Karpas-422 (cell line): ENCODE measurements around the gene GNAI3. TPM values are rescaled to one million over a fixed set of nuclear protein-coding genes. Genes with fewer than 3 reads are reported as not detected.

Experiments
- DNase-seq: peaks from one replicate; pipeline ENCODE4 v3.0.0-alpha.2; 2015
- H2AFZ ChIP-seq: fragments of 200-600 bp; sonication (generic); 2 replicates; pipeline ENCODE4 v1.6.1; 2014; ENCODE audit warnings: antibody characterized with exemption, low read length, mixed read lengths
- H3K27ac ChIP-seq: fragments of 200-600 bp; sonication (generic); 2 replicates; pipeline ENCODE4 v1.5.1; 2014; ENCODE audit warnings: mild to moderate bottlenecking, low read length, moderate library complexity
- H3K27me3 ChIP-seq: fragments of 200-600 bp; sonication (generic); 2 replicates; pipeline ENCODE4 v1.6.1; 2014; ENCODE audit warnings: low read length, mixed read lengths
- H3K36me3 ChIP-seq: fragments of 200-600 bp; sonication (generic); 2 replicates; pipeline ENCODE4 v1.6.1; 2014; ENCODE audit warnings: low read length, mixed read lengths; ENCODE audit not compliant: insufficient read depth
- H3K4me1 ChIP-seq: fragments of 200-600 bp; sonication (generic); 2 replicates; pipeline ENCODE4 v1.6.1; 2014; ENCODE audit warnings: mild to moderate bottlenecking, low read length, mixed read lengths
- H3K4me2 ChIP-seq: fragments of 200-600 bp; sonication (generic); 2 replicates; pipeline ENCODE4 v1.6.1; 2014; ENCODE audit warnings: low read length, low read depth, mild to moderate bottlenecking; ENCODE audit not compliant: poor library complexity, severe bottlenecking
- H3K4me3 ChIP-seq: fragments of 200-600 bp; sonication (generic); 2 replicates; pipeline ENCODE4 v1.5.1; 2014; ENCODE audit warnings: mild to moderate bottlenecking, antibody characterized with exemption, low read length, mixed read lengths
- H3K79me2 ChIP-seq: fragments of 200-600 bp; sonication (generic); 2 replicates; pipeline ENCODE4 v1.6.1; 2014; ENCODE audit warnings: mild to moderate bottlenecking, low read length, mixed read lengths
- H3K9ac ChIP-seq: fragments of 200-600 bp; sonication (generic); 2 replicates; pipeline ENCODE4 v1.6.0; 2014; ENCODE audit warnings: low read length
- H3K9me2 ChIP-seq: fragments of 200-600 bp; sonication (generic), shearing (Covaris generic); replicated peaks from 2 replicates; pipeline ENCODE4 v1.6.0; 2014; ENCODE audit warnings: mild to moderate bottlenecking, low read length, moderate library complexity; ENCODE audit not compliant: insufficient read depth
- H3K9me3 ChIP-seq: fragments of 300-700, 200-600 bp; sonication (generic); 2 replicates; pipeline ENCODE4 v1.6.1; 2014; ENCODE audit warnings: low read length, mixed read lengths
- H4K20me1 ChIP-seq: fragments of 200-600 bp; sonication (generic); 2 replicates; pipeline ENCODE4 v1.6.1; 2014; ENCODE audit warnings: mild to moderate bottlenecking, antibody characterized with exemption, low read length, low read depth; ENCODE audit not compliant: insufficient read depth
- total RNA-seq: library from RNA; depleted of rRNA; stranded (reverse); fragments of >200 nt; shearing (Covaris generic); gene quantifications from 2 replicates; pipeline ENCODE4 v1.2.3, GENCODE V29; 2014; ENCODE audit warnings: low replicate concordance

GNAI3 gene
- total RNA-seq, 1 experiment from 2014 or later = 12.6 TPM

- Histone ChIP-seq H3K4me3 (peak overlapping the region; percentile 57), H3K79me2 (peaks cover 99% of the 10 kb centered on the region), H4K20me1 (0 out of 2 replicates have a peak, but pooled peaks cover 5% of the 10 kb centered on the region), H3K4me1 (peaks cover 98% of the 10 kb centered on the region), H3K9ac (peak overlapping the region; percentile 61), H3K9me3 (no peaks in the 10 kb centered on the region), H3K36me3 (no peaks in the 10 kb centered on the region), H3K27me3 (no peaks in the 10 kb centered on the region), H3K4me2 (peak overlapping the region; percentile 90), H3K27ac (peak overlapping the region; percentile 92), H3K9me2 (no peaks in the 10 kb centered on the region), H2AFZ (no peak overlapping the region)
- DNase-seq = no peak
Measured at GRCh38 chr1:109566982-109567381, 18.6 kb downstream of the GNAI3 start.

- Histone ChIP-seq H3K4me1 (peaks cover 98% of the 10 kb centered on the region), H2AFZ (no peak overlapping the region), H3K79me2 (peaks cover 99% of the 10 kb centered on the region), H3K27me3 (no peaks in the 10 kb centered on the region), H3K4me2 (peak overlapping the region; percentile 90), H3K9me3 (no peaks in the 10 kb centered on the region), H3K9ac (peak overlapping the region; percentile 61), H3K4me3 (peak overlapping the region; percentile 57), H3K9me2 (no peaks in the 10 kb centered on the region), H3K27ac (peak overlapping the region; percentile 92), H4K20me1 (no peaks in the 10 kb centered on the region), H3K36me3 (no peaks in the 10 kb centered on the region)
- peak; percentile 72 for DNase-seq
Measured at GRCh38 chr1:109567877-109568672, 19.7 kb downstream of the GNAI3 start.

- H4K20me1 ChIP-seq = no peaks in the 10 kb centered on the region; the same call in 1 of the 2 replicates
- peak overlapping the region; percentile 61 for H3K9ac ChIP-seq
- H2AFZ ChIP-seq = no peak overlapping the region
- peak overlapping the region; percentile 92 for H3K27ac ChIP-seq
- no peak for DNase-seq
- H3K4me3 ChIP-seq = peak overlapping the region; percentile 16
- H3K79me2 ChIP-seq = peaks cover 99% of the 10 kb centered on the region
- no peaks in the 10 kb centered on the region for H3K27me3 ChIP-seq
- no peaks in the 10 kb centered on the region for H3K9me2 ChIP-seq
- H3K9me3 ChIP-seq = no peaks in the 10 kb centered on the region
- H3K4me2 ChIP-seq = peak overlapping the region; percentile 90
- H3K36me3 ChIP-seq = no peaks in the 10 kb centered on the region
- H3K4me1 ChIP-seq = peaks cover 100% of the 10 kb centered on the region
Measured at GRCh38 chr1:109569323-109569722, 20.9 kb downstream of the GNAI3 start.

- peak overlapping the region; percentile 45 for H3K4me3 ChIP-seq
- peak overlapping the region; percentile 90 for H3K4me2 ChIP-seq
- no peaks in the 10 kb centered on the region for H3K9me3 ChIP-seq
- no peaks in the 10 kb centered on the region for H3K9me2 ChIP-seq
- peaks cover 92% of the 10 kb centered on the region for H3K4me1 ChIP-seq
- peak overlapping the region; percentile 92 for H3K27ac ChIP-seq
- peaks cover 99% of the 10 kb centered on the region for H3K79me2 ChIP-seq
- no peaks in the 10 kb centered on the region; the same call in 1 of the 2 replicates for H4K20me1 ChIP-seq
- peak overlapping the region; percentile 61 for H3K9ac ChIP-seq
- H3K36me3 ChIP-seq = no peaks in the 10 kb centered on the region
- H3K27me3 ChIP-seq = no peaks in the 10 kb centered on the region
- DNase-seq = peak; percentile 59
- H2AFZ ChIP-seq = no peak overlapping the region
Measured at GRCh38 chr1:109570414-109570813, 22.0 kb downstream of the GNAI3 start.

- Histone ChIP-seq H3K79me2 (peaks cover 90% of the 10 kb centered on the region), H3K4me1 (peaks cover 71% of the 10 kb centered on the region), H3K4me3 (no peak overlapping the region), H3K36me3 (peaks cover under 1% of the 10 kb centered on the region; the same call in 1 of the 2 replicates), H4K20me1 (no peaks in the 10 kb centered on the region; the same call in 1 of the 2 replicates), H2AFZ (no peak overlapping the region), H3K9ac (peak overlapping the region; percentile 32; the same call in 1 of the 2 replicates), H3K9me3 (no peaks in the 10 kb centered on the region), H3K4me2 (peak overlapping the region; percentile 45), H3K27me3 (no peaks in the 10 kb centered on the region), H3K9me2 (no peaks in the 10 kb centered on the region), H3K27ac (peak overlapping the region; percentile 84)
- DNase-seq = peak; percentile 69
Measured at GRCh38 chr1:109573785-109574184, 25.4 kb downstream of the GNAI3 start.

- no peak overlapping the region for H3K27ac ChIP-seq
- H3K4me2 ChIP-seq = no peak overlapping the region
- no peaks in the 10 kb centered on the region for H3K9me3 ChIP-seq
- H3K36me3 ChIP-seq = peaks cover 35% of the 10 kb centered on the region; the same call in 1 of the 2 replicates
- no peak overlapping the region for H3K4me3 ChIP-seq
- no peaks in the 10 kb centered on the region for H4K20me1 ChIP-seq
- H2AFZ ChIP-seq = no peak overlapping the region
- peaks cover 76% of the 10 kb centered on the region for H3K79me2 ChIP-seq
- no peak overlapping the region for H3K9ac ChIP-seq
- DNase-seq = no peak
- H3K4me1 ChIP-seq = peaks cover 19% of the 10 kb centered on the region
- no peaks in the 10 kb centered on the region for H3K27me3 ChIP-seq
- H3K9me2 ChIP-seq = no peaks in the 10 kb centered on the region
Measured at GRCh38 chr1:109578947-109579443, 30.6 kb downstream of the GNAI3 start.

GRCh38 chr1:109579491-109579890 lies 31.1 kb downstream of the GNAI3 start:
- Histone ChIP-seq H3K9me2 (no peaks in the 10 kb centered on the region), H3K9ac (no peak overlapping the region), H4K20me1 (no peaks in the 10 kb centered on the region), H3K36me3 (peaks cover 40% of the 10 kb centered on the region; the same call in 1 of the 2 replicates), H3K4me2 (no peak overlapping the region), H3K4me1 (peaks cover 14% of the 10 kb centered on the region), H3K4me3 (no peak overlapping the region), H3K27me3 (no peaks in the 10 kb centered on the region), H3K9me3 (no peaks in the 10 kb centered on the region), H2AFZ (no peak overlapping the region), H3K79me2 (peaks cover 76% of the 10 kb centered on the region), H3K27ac (no peak overlapping the region)
- DNase-seq = no peak

- no peaks in the 10 kb centered on the region for H4K20me1 ChIP-seq
- H3K36me3 ChIP-seq = peaks cover 63% of the 10 kb centered on the region
- no peak for DNase-seq
- no peaks in the 10 kb centered on the region for H3K27me3 ChIP-seq
- H3K4me1 ChIP-seq = peaks cover under 1% of the 10 kb centered on the region
- no peak overlapping the region for H3K4me2 ChIP-seq
- peaks cover 58% of the 10 kb centered on the region for H3K79me2 ChIP-seq
- H3K9ac ChIP-seq = no peak overlapping the region
- H3K27ac ChIP-seq = no peak overlapping the region
- no peaks in the 10 kb centered on the region for H3K9me2 ChIP-seq
- H3K9me3 ChIP-seq = no peaks in the 10 kb centered on the region
- no peak overlapping the region for H3K4me3 ChIP-seq
- H2AFZ ChIP-seq = no peak overlapping the region
Measured at GRCh38 chr1:109582021-109582420, 33.6 kb downstream of the GNAI3 start.
